Suprapubic skin (tissue), 4 donors: ENCODE data around the gene SNX22.

Source experiments
- CTCF ChIP-seq, 2 donors: fragments of 200-600 bp in 1 of 2; fragments of 450-650 bp in 1 of 2; sonication (generic) in 1 of 2; IDR thresholded peaks; one replicate each; pipeline ENCODE4 v1.5.1; 2016 to 2019; ENCODE audit warnings: antibody characterized with exemption in 2 of 2, mild to moderate bottlenecking in 1 of 2, moderate library complexity in 1 of 2
- EP300 ChIP-seq: sonication (generic); formaldehyde crosslinking; IDR thresholded peaks from one replicate; pipeline ENCODE4 v1.6.1; 2017; ENCODE audit warnings: antibody characterized with exemption
- POLR2A ChIP-seq, 2 donors: fragments of 450-650 bp; IDR thresholded peaks; one replicate each; pipeline ENCODE4 v1.6.1; 2017; ENCODE audit warnings: antibody characterized with exemption in 2 of 2, mild to moderate bottlenecking in 2 of 2, moderate library complexity in 2 of 2
- POLR2AphosphoS5 ChIP-seq, 3 donors: sonication (generic); formaldehyde crosslinking; IDR thresholded peaks; one replicate each; pipeline ENCODE4 v1.6.1; 2017; ENCODE audit warnings: antibody characterized with exemption in 3 of 3

- no peak for TF ChIP-seq POLR2AphosphoS5 (IDR thresholded peaks at IDR 0.05)
- TF ChIP-seq CTCF (IDR thresholded peaks at IDR 0.05) = no peak
- no peak for TF ChIP-seq EP300
- TF ChIP-seq POLR2A (IDR thresholded peaks at IDR 0.05) = no peak
Observed at GRCh38 chr15:64155802-64156651, 4.5 kb downstream of the SNX22 start.
